Fibroblast of lung (primary cell): ENCODE data around the gene FAAP20. TPM values are rescaled to one million over a fixed set of nuclear protein-coding genes. Genes with fewer than 3 reads are reported as not detected.

ENCODE experiments used
- DNase-seq, 2 donors: peaks; one replicate each; pipeline versions ENCODE4 v3.0.0 to v3.0.0-alpha.2; 2010; ENCODE audit warnings: low read depth in 2 of 2
- H2AFZ ChIP-seq: 2 replicates; pipeline ENCODE4 v1.5.1; 2012; ENCODE audit warnings: low read length, control low read depth, inconsistent platforms
- H3K27ac ChIP-seq: 2 replicates; pipeline ENCODE4 v1.5.1; 2011; ENCODE audit warnings: low read length, control low read depth; ENCODE audit not compliant: insufficient read depth
- H3K27me3 ChIP-seq: 2 replicates; pipeline ENCODE4 v1.5.1; 2011; ENCODE audit warnings: mild to moderate bottlenecking, low read length; ENCODE audit not compliant: control insufficient read depth, insufficient read depth
- H3K36me3 ChIP-seq: 2 replicates; pipeline ENCODE4 v1.5.1; 2011; ENCODE audit warnings: low read length; ENCODE audit not compliant: control insufficient read depth, insufficient read depth
- H3K4me1 ChIP-seq: 2 replicates; pipeline ENCODE4 v1.5.1; 2011; ENCODE audit warnings: low read length; ENCODE audit not compliant: control insufficient read depth, insufficient read depth; ENCODE audit errors: extremely low read depth
- H3K4me2 ChIP-seq: 2 replicates; pipeline ENCODE4 v1.5.1; 2011; ENCODE audit warnings: low read length, control low read depth; ENCODE audit not compliant: insufficient read depth; ENCODE audit errors: extremely low read depth
- H3K4me3 ChIP-seq, 4 experiments: fragments of 200-600 bp in 1 of 4; sonication (generic) in 1 of 4; replicated peaks in 1 of 4; 2 replicates each; pipeline ENCODE4 v1.5.1; 2011 to 2016; ENCODE audit warnings: low read length in 4 of 4, low read depth in 3 of 4, mild to moderate bottlenecking in 3 of 4, control low read depth in 2 of 4, inconsistent platforms in 1 of 4, mixed read lengths in 1 of 4; ENCODE audit not compliant: insufficient read depth in 1 of 4; ENCODE audit errors: control extremely low read depth in 1 of 4
- H3K79me2 ChIP-seq: 2 replicates; pipeline ENCODE4 v1.5.1; 2012; ENCODE audit warnings: mild to moderate bottlenecking, low read length, inconsistent platforms; ENCODE audit not compliant: control insufficient read depth, insufficient read depth
- H3K9ac ChIP-seq: 2 replicates; pipeline ENCODE4 v1.5.1; 2011; ENCODE audit warnings: mild to moderate bottlenecking, low read length, control low read depth; ENCODE audit not compliant: insufficient read depth
- H3K9me3 ChIP-seq: 2 replicates; pipeline ENCODE4 v1.5.1; 2012; ENCODE audit warnings: low read depth, low read length; ENCODE audit not compliant: control insufficient read depth, insufficient read depth
- H4K20me1 ChIP-seq: 2 replicates; pipeline ENCODE4 v1.5.1; 2011; ENCODE audit warnings: low read length; ENCODE audit not compliant: control insufficient read depth, insufficient read depth; ENCODE audit errors: extremely low read depth
- CTCF ChIP-seq, 2 donors: IDR thresholded peaks in 1 of 2; conservative IDR thresholded peaks in 1 of 2; 1 replicate in 1 of 2; 2 replicates in 1 of 2; pipeline ENCODE4 v1.5.1; 2011 to 2012; ENCODE audit warnings: low read length in 2 of 2, control low read depth in 1 of 2, inconsistent platforms in 1 of 2, low read depth in 1 of 2, mild to moderate bottlenecking in 1 of 2
- EZH2 ChIP-seq: IDR thresholded peaks from 2 replicates; pipeline ENCODE4 v1.5.1; 2012; ENCODE audit warnings: low read length, control low read depth, mild to moderate bottlenecking; ENCODE audit errors: missing control alignments
- polyA plus RNA-seq, 2 donors: library from polyadenylated mRNA; depleted of rRNA in 1 of 2; stranded (reverse) in 1 of 2; unstranded in 1 of 2; fragments of >200 nt; gene quantifications; 2 replicates each; pipeline ENCODE4 v1.2.1, GENCODE V29; 2011 to 2012; ENCODE audit warnings: missing spikeins in 1 of 2
- total RNA-seq: library from RNA; depleted of rRNA; stranded (reverse); fragments of >200 nt; gene quantifications from 2 replicates; pipeline ENCODE4 v1.2.1, GENCODE V29; 2014

FAAP20 gene
- total and polyA plus RNA-seq, 2 donors (not counting 1 experiment from before 2014, with no cell fraction given): 8.2 to 21.5 TPM

DNA sequence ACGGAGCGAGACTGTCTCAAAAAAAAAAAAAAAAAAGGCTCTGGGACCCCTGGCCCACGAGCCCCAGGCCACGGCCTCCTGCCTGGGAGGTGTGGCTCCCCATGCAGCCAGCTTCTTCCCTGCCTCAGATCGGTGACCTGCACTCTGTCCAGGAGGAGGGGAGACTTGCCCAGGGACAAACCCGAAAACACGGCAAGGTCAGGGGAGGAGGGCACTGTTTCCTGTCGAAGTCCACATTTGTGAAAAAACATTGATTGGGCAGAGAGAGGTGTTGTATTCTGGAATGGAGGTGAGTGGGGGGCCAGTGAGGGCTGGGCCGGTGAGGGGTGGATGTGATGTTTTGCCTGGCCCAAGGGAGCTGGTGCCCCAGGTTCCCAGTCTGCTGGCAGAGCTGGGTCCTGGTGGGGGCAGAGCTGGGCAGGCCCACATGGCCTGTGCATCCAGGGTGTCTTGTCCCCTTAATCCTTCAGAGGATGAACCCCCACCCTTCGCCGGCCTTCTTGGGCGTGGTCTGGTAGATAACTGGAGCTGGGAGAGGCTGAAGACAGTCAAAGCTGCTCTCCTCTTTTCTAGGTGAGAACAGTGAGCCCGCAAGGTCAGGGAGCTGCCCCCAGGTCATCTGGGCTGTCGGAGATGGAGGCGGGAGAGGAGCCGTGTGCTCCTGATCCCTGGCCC, 12.4 kb upstream of the FAAP20 start:
- peak overlapping the region; percentile 92 for H3K27ac ChIP-seq
- no peak for DNase-seq

GRCh38 chr1:2205191-2205952, 10.8 kb upstream of the FAAP20 start:
- H3K9ac ChIP-seq: no peak overlapping the region
- H2AFZ ChIP-seq: no peak overlapping the region
- H3K79me2 ChIP-seq: no peaks in the 10 kb centered on the region
- peak overlapping the region; percentile 54 for H3K4me2 ChIP-seq
- no peaks in the 10 kb centered on the region for H4K20me1 ChIP-seq
- peak overlapping the region in 3 of 4 experiments; percentile 4 to 53 (median 24) for H3K4me3 ChIP-seq
- peak overlapping the region; percentile 22 for H3K27ac ChIP-seq
- no peak for TF ChIP-seq CTCF (conservative IDR thresholded peaks at IDR 0.05 in 1 of 2, IDR thresholded peaks at IDR 0.05 in 1 of 2; ENCODE audit: low read depth in 1 of 2, low read length in 2 of 2)
- no peak for TF ChIP-seq EZH2
- H3K36me3 ChIP-seq: no peaks in the 10 kb centered on the region
- DNase-seq: peak; percentile 88 to 95
- H3K27me3 ChIP-seq: no peaks in the 10 kb centered on the region
- peaks cover 28% of the 10 kb centered on the region for H3K4me1 ChIP-seq
- H3K9me3 ChIP-seq: no peaks in the 10 kb centered on the region

More for the DNA sequence above, 12.4 kb upstream of the FAAP20 start:
- Histone ChIP-seq H3K4me1 (peaks cover 26% of the 10 kb centered on the region), H3K36me3 (no peaks in the 10 kb centered on the region), H2AFZ (peak overlapping the region; percentile 14), H3K4me3 (peak overlapping the region in 3 of 4 experiments; percentile 5 to 19 (median 13)), H3K4me2 (peak overlapping the region; percentile 52), H3K27me3 (no peaks in the 10 kb centered on the region), H4K20me1 (no peaks in the 10 kb centered on the region), H3K79me2 (no peaks in the 10 kb centered on the region), H3K9me3 (no peaks in the 10 kb centered on the region), H3K9ac (peak overlapping the region; percentile 75)
- TF ChIP-seq CTCF (conservative IDR thresholded peaks at IDR 0.05 in 1 of 2, IDR thresholded peaks at IDR 0.05 in 1 of 2; ENCODE audit: low read depth in 1 of 2, low read length in 2 of 2) (no peak), EZH2 (no peak)

DNA sequence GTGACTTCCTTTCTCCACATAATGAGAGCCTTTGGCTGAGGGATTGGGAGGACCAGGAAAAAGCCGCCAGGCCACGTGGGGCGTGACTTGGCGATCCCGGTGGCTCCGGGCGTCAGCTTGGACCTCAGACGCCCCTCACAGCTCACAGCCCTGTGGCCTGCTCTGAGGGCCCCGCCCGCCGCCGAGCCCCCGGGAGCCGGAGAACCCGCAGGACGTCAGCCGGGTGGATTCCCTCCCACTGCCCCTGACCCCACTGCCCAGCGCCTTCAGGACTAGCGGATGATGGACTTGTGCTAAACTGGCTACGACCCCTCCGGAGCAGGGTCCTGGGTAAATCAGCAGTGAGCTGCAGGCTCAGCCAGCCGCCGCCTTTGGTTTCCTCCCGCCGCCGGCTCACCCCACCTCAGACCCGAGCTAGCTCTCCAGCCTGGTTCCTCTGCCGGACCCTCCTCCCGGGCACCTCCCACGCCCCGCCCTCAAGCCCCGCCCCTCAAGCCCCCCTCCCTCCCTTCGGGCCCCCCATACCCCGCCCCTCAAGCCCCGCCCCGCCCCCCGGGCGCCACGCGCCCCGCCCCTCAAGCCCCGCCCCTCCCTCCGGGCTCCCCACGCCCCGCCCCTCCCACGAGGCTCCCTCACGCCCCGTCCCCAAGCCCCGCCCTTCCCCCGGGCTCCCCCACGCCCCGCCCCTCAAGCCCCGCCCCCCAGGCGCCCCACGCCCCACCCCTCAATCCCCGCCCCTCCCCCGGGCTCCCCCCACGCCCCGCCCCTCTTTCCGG, 10.0 kb upstream of the FAAP20 start:
- TF ChIP-seq EZH2 (no peak), CTCF (conservative IDR thresholded peaks at IDR 0.05 in 1 of 2, IDR thresholded peaks at IDR 0.05 in 1 of 2; ENCODE audit: low read depth in 1 of 2, low read length in 2 of 2) (no peak)
- peak; percentile 51 to 68 for DNase-seq
- Histone ChIP-seq H3K4me2 (peak overlapping the region; percentile 94), H3K79me2 (no peaks in the 10 kb centered on the region), H3K27ac (peak overlapping the region; percentile 87), H3K36me3 (no peaks in the 10 kb centered on the region), H2AFZ (peak overlapping the region; percentile 34), H3K9me3 (no peaks in the 10 kb centered on the region), H3K4me1 (peaks cover 28% of the 10 kb centered on the region), H3K9ac (peak overlapping the region; percentile 64), H3K27me3 (no peaks in the 10 kb centered on the region), H3K4me3 (peak overlapping the region; percentile 45 to 64 (median 54)), H4K20me1 (no peaks in the 10 kb centered on the region)
